Fibroblast of peridontal ligament (primary cell): ENCODE results near the gene SLC4A8.
A peak's percentile ranks its signal among the peaks of the same experiment; 100 is the strongest.

ENCODE experiments used
- DNase-seq: peaks from one replicate; pipeline ENCODE4 v3.0.0-alpha.2; 2010; ENCODE audit errors: extremely low read depth

SLC4A8 gene

DNA sequence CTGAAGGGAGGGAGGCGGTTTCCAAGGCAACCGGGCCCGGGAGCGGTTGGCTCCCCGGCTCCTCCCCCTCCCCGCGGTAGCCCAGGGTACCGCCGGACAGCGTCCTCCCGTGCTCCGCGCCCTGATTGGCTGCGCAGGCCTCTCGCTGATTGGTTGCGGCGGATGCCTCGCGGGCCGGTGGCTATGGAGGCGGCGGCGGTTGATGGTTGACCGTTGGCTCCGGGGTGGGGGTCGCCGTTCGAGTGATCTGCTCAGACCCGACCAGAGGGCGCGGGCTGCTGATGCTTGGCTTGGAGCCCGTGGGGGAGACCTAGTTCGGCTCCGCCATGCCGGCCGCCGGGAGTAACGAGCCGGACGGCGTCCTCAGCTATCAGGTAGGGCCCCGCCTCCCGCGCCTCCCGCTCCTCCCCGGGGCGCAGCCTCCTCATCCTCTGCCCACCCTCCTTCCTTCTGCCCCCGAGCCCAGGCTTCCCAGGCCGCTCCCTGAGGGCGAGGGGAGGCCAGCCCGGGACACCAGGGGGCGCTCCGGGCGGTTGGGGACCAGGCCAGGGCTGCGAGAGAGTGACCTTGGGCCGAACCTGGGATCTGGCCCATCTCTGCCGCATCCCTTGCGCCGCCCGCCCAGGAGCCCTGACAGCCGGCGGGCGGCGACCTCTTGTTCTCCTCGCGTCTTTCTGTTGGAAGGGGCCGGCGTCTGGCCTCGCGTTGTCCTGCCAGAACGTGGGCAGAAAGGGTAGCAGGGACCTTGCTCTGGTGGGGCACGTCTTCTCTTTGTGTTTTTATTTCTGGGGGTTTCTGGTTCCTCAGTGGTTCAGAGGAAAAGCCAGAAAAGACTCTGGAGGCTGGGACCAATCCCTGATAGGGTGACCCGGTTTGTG, at the start of gene SLC4A8:
Gene SLC4A8 (plus strand): TSS at position 170 of the 878 bp plus-strand sequence. CDS start 157 bp downstream, at position 327.
- DNase-seq: peak; percentile 78

- DNase-seq: no peak
Measured at GRCh38 chr12:51374856-51375255, 49.8 kb upstream of the SLC4A8 start.

GRCh38 chr12:51377099-51377984, 47.3 kb upstream of the SLC4A8 start:
- peak; percentile 60 for DNase-seq

- DNase-seq: no peak
Measured at GRCh38 chr12:51378749-51379148, 45.9 kb upstream of the SLC4A8 start.

DNA sequence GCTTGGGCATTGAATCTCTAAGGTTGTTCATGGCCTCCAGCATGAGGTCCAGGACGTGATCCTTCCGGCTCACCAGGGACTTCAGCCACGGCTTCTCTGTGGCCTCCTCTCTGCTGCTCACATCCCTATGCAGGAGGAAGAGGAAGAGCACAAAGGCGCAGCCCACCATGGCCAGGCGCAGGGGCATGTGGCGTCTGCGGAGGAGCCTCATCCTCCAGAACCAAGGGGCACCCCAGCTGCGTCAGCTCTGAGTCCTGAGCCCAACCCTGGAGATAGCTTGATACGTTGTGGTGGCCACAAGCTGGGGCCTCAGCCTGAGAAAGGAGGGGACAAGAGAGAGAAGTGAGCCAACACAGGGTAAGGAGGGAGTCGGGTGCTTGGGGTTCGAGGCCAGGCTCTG, 45.1 kb upstream of the SLC4A8 start:
- DNase-seq: no peak

DNA sequence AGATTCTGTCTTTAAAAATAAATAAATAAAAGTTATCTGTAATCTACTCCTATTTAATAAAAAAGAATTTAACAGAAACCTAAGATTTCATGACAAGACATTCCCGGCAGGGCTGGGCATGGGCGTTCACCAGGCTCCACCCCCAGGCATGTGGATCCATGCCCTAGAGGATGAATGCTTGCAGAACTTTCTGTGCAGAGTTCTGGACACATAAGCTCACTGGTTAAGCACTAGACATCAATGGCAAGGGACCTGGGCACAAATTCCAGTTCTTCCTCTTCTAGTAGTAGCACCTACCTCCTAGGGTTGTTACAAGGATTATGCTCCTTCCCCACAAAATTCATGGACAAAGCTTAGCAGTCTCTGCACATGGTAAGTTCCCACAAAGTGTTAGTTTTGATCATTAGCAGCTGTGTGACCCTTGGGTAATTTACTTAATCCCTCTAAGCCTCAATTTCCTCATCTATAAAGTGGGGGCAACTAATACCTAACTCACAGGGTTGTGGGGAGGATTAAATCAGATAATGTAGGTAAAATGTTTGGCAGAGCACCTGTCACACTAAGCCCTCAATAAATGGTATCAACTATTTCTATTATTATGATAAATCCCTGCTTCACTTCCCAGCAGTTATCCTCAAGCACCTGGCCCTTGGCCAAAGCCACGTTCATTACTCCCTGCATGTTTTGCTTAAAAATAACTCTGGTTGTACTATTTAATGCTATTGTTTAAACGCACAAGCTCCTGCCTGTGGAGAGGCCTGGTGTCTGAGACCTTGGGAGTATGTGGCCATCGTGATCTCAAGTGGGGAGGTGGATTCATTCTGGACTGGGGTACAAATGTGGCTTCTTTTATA, 43.2 kb upstream of the SLC4A8 start:
- peak; percentile 48 for DNase-seq

- DNase-seq: no peak
Measured at GRCh38 chr12:51382173-51382572, 42.5 kb upstream of the SLC4A8 start.

- DNase-seq: no peak
Measured at GRCh38 chr12:51383269-51383905, 41.2 kb upstream of the SLC4A8 start.

- DNase-seq: no peak
Measured at GRCh38 chr12:51386351-51386750, 38.3 kb upstream of the SLC4A8 start.

DNA sequence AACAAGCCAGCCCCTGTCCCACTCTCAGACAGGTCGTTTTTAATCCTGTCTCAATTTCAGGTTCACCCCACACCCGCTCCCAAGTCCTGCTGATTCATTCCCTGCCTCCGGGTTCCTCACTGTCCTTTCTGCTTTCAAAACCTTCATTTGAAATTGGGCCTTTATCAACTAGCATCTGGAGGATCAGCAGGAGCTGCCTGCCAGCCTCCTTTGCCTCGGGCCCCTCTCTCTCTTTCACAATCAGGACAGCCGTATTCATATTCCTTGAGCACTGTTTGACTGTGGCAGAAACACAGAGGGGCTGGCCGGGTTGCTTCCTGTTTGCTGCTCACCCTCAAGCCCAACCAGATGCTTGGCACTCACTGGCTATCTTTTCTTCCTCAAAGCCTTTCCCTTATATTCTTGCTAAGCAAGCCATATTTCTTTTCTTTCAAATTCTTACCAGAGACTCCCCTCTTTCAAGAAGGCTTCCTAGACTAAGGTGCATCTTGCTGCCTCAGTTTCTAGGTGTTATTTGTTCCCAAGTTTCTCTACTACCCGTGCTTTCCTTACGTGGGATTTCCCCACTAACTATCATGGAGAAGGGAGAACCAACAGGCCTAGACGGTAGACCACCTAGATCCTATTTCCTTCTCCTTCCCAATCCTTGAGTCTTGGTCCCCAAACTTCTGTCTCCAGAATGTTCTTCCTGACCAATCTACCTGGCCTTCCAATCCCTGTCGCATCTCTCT, 36.4 kb upstream of the SLC4A8 start:
- DNase-seq: peak; percentile 78

- DNase-seq: no peak
Measured at GRCh38 chr12:51388846-51389245, 35.8 kb upstream of the SLC4A8 start.

- peak; percentile 45 for DNase-seq
Measured at GRCh38 chr12:51389302-51389999, 35.2 kb upstream of the SLC4A8 start.

GRCh38 chr12:51390457-51390856, 34.2 kb upstream of the SLC4A8 start:
- no peak for DNase-seq

DNA sequence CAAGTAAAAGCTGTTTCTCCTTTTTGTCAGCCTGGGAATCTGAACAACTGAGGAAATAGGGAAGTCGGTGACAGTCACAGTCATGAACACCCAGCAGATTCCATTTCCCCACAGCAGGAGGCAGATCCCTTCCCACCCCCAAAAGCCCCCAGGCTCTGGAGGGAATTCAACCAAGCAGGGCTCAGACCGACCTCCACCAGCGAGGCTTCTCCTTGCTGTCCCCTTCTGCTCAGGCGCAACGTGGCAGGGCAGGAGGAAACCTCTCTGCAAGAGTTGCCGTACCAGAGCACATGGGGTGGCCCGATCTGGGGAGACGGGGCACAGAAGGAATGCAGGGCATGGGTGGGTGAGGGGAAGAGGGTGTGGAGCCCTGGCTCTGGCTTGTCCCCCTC, 33.7 kb upstream of the SLC4A8 start:
- DNase-seq: peak; percentile 26

DNA sequence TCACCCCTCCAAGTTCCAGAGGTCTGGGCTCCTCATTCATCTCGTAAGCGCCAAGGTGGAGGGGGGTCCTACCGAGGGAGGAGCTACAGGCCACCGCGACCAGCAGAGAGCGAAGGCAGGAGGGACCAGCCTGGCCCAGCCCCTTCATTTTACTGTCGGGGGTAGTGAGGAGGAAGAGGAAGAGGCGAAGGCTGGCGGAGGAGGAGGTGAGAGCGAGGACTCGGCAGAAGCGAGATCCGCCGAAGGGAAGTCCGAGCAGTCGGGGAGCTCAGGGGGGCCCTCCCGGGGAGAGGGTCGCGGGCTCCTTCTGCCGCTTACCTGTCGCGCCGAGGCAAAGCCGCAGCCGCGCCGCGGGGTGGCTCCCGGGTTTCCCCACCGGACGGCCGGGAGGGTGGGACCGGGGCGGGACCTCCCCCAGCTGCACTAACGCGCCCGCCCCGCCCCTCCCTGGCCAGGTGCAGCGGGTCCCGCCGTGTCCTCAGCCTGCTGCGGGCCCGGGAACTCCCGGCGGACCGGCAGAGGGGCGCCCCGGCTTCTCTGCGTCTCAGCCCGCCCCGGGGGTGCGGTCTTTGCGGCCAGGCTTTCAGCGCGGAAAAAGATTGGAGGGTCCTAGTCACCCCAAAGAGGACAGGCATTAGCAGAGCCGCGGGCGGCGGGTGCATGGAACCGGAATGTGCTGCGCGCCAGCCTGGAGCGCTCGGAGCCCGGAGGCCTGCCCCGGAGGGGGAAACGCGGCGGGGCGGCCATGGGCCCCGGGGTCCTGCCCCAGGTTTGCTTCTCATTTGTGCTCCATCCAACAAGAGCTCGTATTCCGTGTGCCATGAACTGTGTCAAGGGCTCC, 33.1 kb upstream of the SLC4A8 start, which contains the start of gene GALNT6:
Gene GALNT6 (minus strand): TSS at position 124 of the 841 bp plus-strand sequence. CDS start 11,625 bp downstream, outside the sequence.
- no peak for DNase-seq

GRCh38 chr12:51392556-51393237, 31.9 kb upstream of the SLC4A8 start:
- peak; percentile 77 for DNase-seq

DNA sequence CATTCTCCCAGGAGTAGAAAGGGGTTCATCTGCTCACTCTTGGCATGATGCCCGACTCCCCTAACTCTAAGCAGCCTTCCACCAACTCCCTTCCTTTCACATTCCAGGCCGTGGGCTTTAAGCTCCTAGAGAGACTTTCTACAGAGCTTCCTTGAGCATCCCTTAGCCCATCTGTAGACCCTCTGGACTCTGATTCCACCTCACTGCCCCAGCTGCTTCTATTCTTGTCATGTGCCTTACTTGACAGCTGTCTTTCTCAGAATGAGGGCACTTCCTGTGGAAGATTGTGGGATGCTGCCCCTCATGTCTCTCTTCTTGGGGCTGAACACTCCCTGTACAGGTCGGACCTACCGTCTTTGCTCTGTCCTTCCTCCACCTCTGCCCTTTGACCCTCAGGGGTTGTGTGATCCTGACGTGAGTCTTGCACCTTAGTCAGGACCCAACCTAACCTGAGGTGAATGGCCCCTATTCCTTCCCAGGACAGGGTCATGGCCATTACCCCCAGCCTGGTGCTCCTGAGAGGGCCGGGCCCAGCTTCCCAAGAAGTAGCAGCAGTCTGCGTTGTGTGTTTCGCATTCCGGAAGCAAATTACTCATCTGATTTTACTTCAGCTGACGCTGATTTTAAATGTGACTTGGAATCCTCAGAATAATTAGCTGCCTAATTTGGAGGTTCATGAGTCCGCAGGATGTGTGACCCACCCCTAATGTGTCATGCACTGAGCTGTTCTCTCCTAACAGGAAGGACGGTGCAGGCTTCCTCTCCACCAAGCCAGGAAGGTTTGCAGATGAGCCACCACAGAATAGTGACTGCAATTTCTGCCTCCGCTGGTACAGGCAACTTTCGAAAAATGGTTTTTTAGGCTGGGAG, 30.7 kb upstream of the SLC4A8 start:
- DNase-seq: peak; percentile 82
